ENCODE results near the gene SLC35F3. TPM values are rescaled to one million over a fixed set of nuclear protein-coding genes. Genes with fewer than 3 reads are reported as not detected.

SLC35F3 gene
- total RNA-seq, 2 experiments from 2014 or later, result not detected

- ChIA-PET POLR2A (interaction anchor here (0.6 to 0.7 kb wide), 2 partner anchors 10 to 18 kb away, joined by 3 read pairs; no protein-coding TSS in a partner anchor), CTCF (ENCODE audit: unreplicated experiment) (no interaction called here)
- Histone ChIP-seq H3K4me2 (ENCODE audit: low read length) (no peak overlapping the region), H2AFZ (ENCODE audit: low read length) (no peak overlapping the region), H3K36me3 (ENCODE audit: insufficient read depth, low read length) (no peaks in the 10 kb centered on the region), H4K20me1 (ENCODE audit: insufficient read depth, low read length) (no peaks in the 10 kb centered on the region), H3K79me2 (ENCODE audit: insufficient read depth, low read depth, low read length) (no peaks in the 10 kb centered on the region), H3K9me2 (ENCODE audit: insufficient read depth, low read length) (no peaks in the 10 kb centered on the region), H3K4me3 (ENCODE audit: low read depth, low read length, poor library complexity, severe bottlenecking) (no peak overlapping the region), H3K27ac (ENCODE audit: low read depth, low read length, poor library complexity, severe bottlenecking) (no peak overlapping the region), H3K9me3 (ENCODE audit: low read length) (peaks cover 10% of the 10 kb centered on the region), H3K4me1 (ENCODE audit: insufficient read depth, low read length, poor library complexity, severe bottlenecking) (no peaks in the 10 kb centered on the region)
- TF ChIP-seq CTCF (conservative IDR thresholded peaks at IDR 0.05; ENCODE audit: low read length), result no peak
- no peak for TF ChIP-seq EZH2phosphoT487 (IDR thresholded peaks at IDR 0.05; ENCODE audit: borderline replicate concordance, low read depth, low read length)
- intact Hi-C loops (cut with micrococcal nuclease; ENCODE audit: unreplicated experiment), result no loop called here
- no peak for DNase-seq (ENCODE audit: low spot score)
- no TSS peak for BruUV-seq (replicated peaks)
Observed at GRCh38 chr1:234289538-234290305, 385.2 kb downstream of the SLC35F3 start.

DNA sequence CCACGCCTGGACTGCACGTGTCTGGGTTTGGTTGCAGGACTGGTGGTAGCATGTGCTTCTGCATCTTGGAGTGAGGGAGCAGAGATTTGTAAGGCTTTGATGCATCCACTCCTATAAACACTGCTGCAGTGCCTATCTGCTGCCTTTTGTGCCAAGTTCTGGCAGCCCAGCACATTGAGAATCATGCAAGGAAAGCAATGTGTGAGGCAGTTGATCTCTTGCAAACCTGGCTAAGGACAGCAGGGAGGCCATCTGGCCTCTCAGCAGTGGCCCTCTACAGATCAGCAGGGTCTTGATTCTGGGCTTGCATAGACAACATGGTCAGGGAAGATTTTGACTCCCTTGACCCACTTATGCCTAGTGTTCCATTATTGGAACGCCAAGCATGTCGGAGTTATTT, 387.5 kb downstream of the SLC35F3 start:
- H3K9me3 ChIP-seq (ENCODE audit: low read length), result peaks cover 10% of the 10 kb centered on the region
- no peak overlapping the region for H3K27ac ChIP-seq (ENCODE audit: low read depth, low read length, poor library complexity, severe bottlenecking)
- no peaks in the 10 kb centered on the region for H3K4me1 ChIP-seq (ENCODE audit: insufficient read depth, low read length, poor library complexity, severe bottlenecking)
- H3K4me2 ChIP-seq (ENCODE audit: low read length), result no peak overlapping the region
- ChIA-PET POLR2A (no interaction called here), CTCF (ENCODE audit: unreplicated experiment) (no interaction called here)
- no peaks in the 10 kb centered on the region for H3K36me3 ChIP-seq (ENCODE audit: insufficient read depth, low read length)
- H2AFZ ChIP-seq (ENCODE audit: low read length), result no peak overlapping the region
- no peak overlapping the region for H3K4me3 ChIP-seq (ENCODE audit: low read depth, low read length, poor library complexity, severe bottlenecking)
- no peaks in the 10 kb centered on the region for H3K79me2 ChIP-seq (ENCODE audit: insufficient read depth, low read depth, low read length)
- intact Hi-C loops (cut with micrococcal nuclease; ENCODE audit: unreplicated experiment), result no loop called here
- no peaks in the 10 kb centered on the region for H3K9me2 ChIP-seq (ENCODE audit: insufficient read depth, low read length)
- H4K20me1 ChIP-seq (ENCODE audit: insufficient read depth, low read length), result no peaks in the 10 kb centered on the region
- TF ChIP-seq CTCF (conservative IDR thresholded peaks at IDR 0.05; ENCODE audit: low read length), result no peak
- TF ChIP-seq EZH2phosphoT487 (IDR thresholded peaks at IDR 0.05; ENCODE audit: borderline replicate concordance, low read depth, low read length), result no peak
- no TSS peak for BruUV-seq (replicated peaks)
- no peak for DNase-seq (ENCODE audit: low spot score)

- Histone ChIP-seq H4K20me1 (ENCODE audit: insufficient read depth, low read length) (no peaks in the 10 kb centered on the region), H3K4me1 (ENCODE audit: insufficient read depth, low read length, poor library complexity, severe bottlenecking) (no peaks in the 10 kb centered on the region), H3K27ac (ENCODE audit: low read depth, low read length, poor library complexity, severe bottlenecking) (no peak overlapping the region), H3K9me2 (ENCODE audit: insufficient read depth, low read length) (no peaks in the 10 kb centered on the region), H3K79me2 (ENCODE audit: insufficient read depth, low read depth, low read length) (no peaks in the 10 kb centered on the region), H3K36me3 (ENCODE audit: insufficient read depth, low read length) (no peaks in the 10 kb centered on the region), H2AFZ (ENCODE audit: low read length) (no peak overlapping the region), H3K9me3 (ENCODE audit: low read length) (peaks cover 10% of the 10 kb centered on the region), H3K4me2 (ENCODE audit: low read length) (no peak overlapping the region), H3K4me3 (ENCODE audit: low read depth, low read length, poor library complexity, severe bottlenecking) (no peak overlapping the region)
- DNase-seq (ENCODE audit: low spot score), result no peak
- intact Hi-C loops (cut with micrococcal nuclease; ENCODE audit: unreplicated experiment), result no loop called here
- ChIA-PET CTCF (ENCODE audit: unreplicated experiment) (no interaction called here), POLR2A (interaction anchor here (0.6 to 1.3 kb wide), 2 partner anchors 10 to 36 kb away, joined by 3 read pairs; no protein-coding TSS in a partner anchor)
- TF ChIP-seq EZH2phosphoT487 (IDR thresholded peaks at IDR 0.05; ENCODE audit: borderline replicate concordance, low read depth, low read length) (no peak), CTCF (conservative IDR thresholded peaks at IDR 0.05; ENCODE audit: low read length) (no peak)
- BruUV-seq (replicated peaks), result no TSS peak
Observed at GRCh38 chr1:234292548-234292947, 388.1 kb downstream of the SLC35F3 start.
